Loucy (cell line): ENCODE measurements around the gene CYP24A1.

Experiments used
- EZH2phosphoT487 ChIP-seq: fragments of 200-600 bp; IDR thresholded peaks from 2 replicates; pipeline ENCODE4 v1.6.1; 2018; ENCODE audit warnings: antibody characterized with exemption, mild to moderate bottlenecking, moderate library complexity, borderline replicate concordance
- TF ChIP-seq, protein P1 (sequence below): fragments of 200-600 bp; sonication (generic); conservative IDR thresholded peaks from 2 replicates; pipeline ENCODE4 v1.5.1; 2014; ENCODE audit warnings: mild to moderate bottlenecking, antibody characterized with exemption, low read length

- TF ChIP-seq, protein P1, sequence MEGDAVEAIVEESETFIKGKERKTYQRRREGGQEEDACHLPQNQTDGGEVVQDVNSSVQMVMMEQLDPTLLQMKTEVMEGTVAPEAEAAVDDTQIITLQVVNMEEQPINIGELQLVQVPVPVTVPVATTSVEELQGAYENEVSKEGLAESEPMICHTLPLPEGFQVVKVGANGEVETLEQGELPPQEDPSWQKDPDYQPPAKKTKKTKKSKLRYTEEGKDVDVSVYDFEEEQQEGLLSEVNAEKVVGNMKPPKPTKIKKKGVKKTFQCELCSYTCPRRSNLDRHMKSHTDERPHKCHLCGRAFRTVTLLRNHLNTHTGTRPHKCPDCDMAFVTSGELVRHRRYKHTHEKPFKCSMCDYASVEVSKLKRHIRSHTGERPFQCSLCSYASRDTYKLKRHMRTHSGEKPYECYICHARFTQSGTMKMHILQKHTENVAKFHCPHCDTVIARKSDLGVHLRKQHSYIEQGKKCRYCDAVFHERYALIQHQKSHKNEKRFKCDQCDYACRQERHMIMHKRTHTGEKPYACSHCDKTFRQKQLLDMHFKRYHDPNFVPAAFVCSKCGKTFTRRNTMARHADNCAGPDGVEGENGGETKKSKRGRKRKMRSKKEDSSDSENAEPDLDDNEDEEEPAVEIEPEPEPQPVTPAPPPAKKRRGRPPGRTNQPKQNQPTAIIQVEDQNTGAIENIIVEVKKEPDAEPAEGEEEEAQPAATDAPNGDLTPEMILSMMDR: peak; percentile 94
- TF ChIP-seq EZH2phosphoT487: no peak
These were observed 26.0 kb upstream of the CYP24A1 start for GRCh38 chr20:54199721-54200176.
